HepG2 (cell line): Measurements from ENCODE around the gene DENND10. TPM values are rescaled to one million over a fixed set of nuclear protein-coding genes. Genes with fewer than 3 reads are reported as not detected.

Experiments used
- CENPT ChIP-seq: sonication (generic); formaldehyde crosslinking; IDR thresholded peaks from 2 replicates; pipeline ENCODE4 v1.8.0; 2022; ENCODE audit warnings: low read depth, mild to moderate bottlenecking, moderate library complexity, missing genetic modification reagents
- LCORL ChIP-seq, 2 experiments: fragments of 450-650 bp in 1 of 2; sonication (generic) in 1 of 2; formaldehyde crosslinking in 1 of 2; IDR thresholded peaks; 2 replicates each; pipeline versions ENCODE4 v1.5.0 to v1.6.1; 2017 to 2020; ENCODE audit warnings: antibody characterized with exemption in 1 of 2, missing genetic modification reagents in 1 of 2
- MEIS1 ChIP-seq: sonication (generic); formaldehyde crosslinking; IDR thresholded peaks from 2 replicates; pipeline ENCODE4 v1.9.0; 2021; ENCODE audit warnings: mild to moderate bottlenecking, missing genetic modification reagents, moderate library complexity, borderline replicate concordance
- RARG ChIP-seq: sonication (generic); formaldehyde crosslinking; IDR thresholded peaks from 2 replicates; pipeline ENCODE4 v1.4.0; 2020; ENCODE audit warnings: low read depth, mild to moderate bottlenecking, missing genetic modification reagents
- ZBTB42 ChIP-seq: sonication (generic); formaldehyde crosslinking; IDR thresholded peaks from 2 replicates; pipeline ENCODE4 v1.5.0; 2020; ENCODE audit warnings: mild to moderate bottlenecking, missing genetic modification reagents
- ZMYM2 ChIP-seq: sonication (generic); formaldehyde crosslinking; IDR thresholded peaks from 2 replicates; pipeline ENCODE4 v1.8.0; 2022; ENCODE audit warnings: mild to moderate bottlenecking, missing genetic modification reagents
- ZNF180 ChIP-seq: sonication (generic); formaldehyde crosslinking; IDR thresholded peaks from 2 replicates; pipeline ENCODE4 v1.4.0; 2020; ENCODE audit warnings: low read depth, missing genetic modification reagents, borderline replicate concordance
- ZNF703 ChIP-seq: sonication (generic); formaldehyde crosslinking; IDR thresholded peaks from 2 replicates; pipeline ENCODE4 v1.5.1; 2020; ENCODE audit warnings: missing genetic modification reagents, mild to moderate bottlenecking, moderate library complexity, borderline replicate concordance
- ZNF841 ChIP-seq: sonication (generic); formaldehyde crosslinking; IDR thresholded peaks from 2 replicates; pipeline ENCODE4 v1.8.1; 2023; ENCODE audit warnings: missing genetic modification reagents, borderline replicate concordance
- polyA plus RNA-seq, 8 experiments: library from polyadenylated mRNA; depleted of rRNA in 3 of 8; stranded (reverse) in 7 of 8; unstranded in 1 of 8; fragments of >200 nt; fragmentation: Illumina TruSeq in 4 of 8; extraction: Trizol in 4 of 8; gene quantifications; 2 replicates each; pipeline versions ENCODE4 v1.2.1 to v1.2.3, GENCODE V29; 2011 to 2016; ENCODE audit warnings: low read depth in 4 of 8, missing spikeins in 1 of 8, mixed read lengths in 1 of 8; ENCODE audit not compliant: insufficient read depth in 1 of 8
- total RNA-seq, 5 experiments: library from RNA; depleted of rRNA; stranded (reverse); fragments of >200 nt; fragmentation: Illumina TruSeq; extraction: Trizol; gene quantifications; 2 replicates each; pipeline ENCODE4 v1.2.3, GENCODE V29; 2016; ENCODE audit warnings: low read depth in 1 of 5
- TF ChIP-seq, protein P1 (sequence below): sonication (generic); formaldehyde crosslinking; IDR thresholded peaks from 2 replicates; pipeline ENCODE4 v1.4.0; 2020; ENCODE audit warnings: mild to moderate bottlenecking, missing genetic modification reagents
- TF ChIP-seq, protein P2 (sequence below): sonication (generic); formaldehyde crosslinking; IDR thresholded peaks from 2 replicates; pipeline ENCODE4 v1.5.0; 2020; ENCODE audit warnings: missing genetic modification reagents, mild to moderate bottlenecking, borderline replicate concordance
- TF ChIP-seq, protein P3 (sequence below): sonication (generic); formaldehyde crosslinking; IDR thresholded peaks from 2 replicates; pipeline ENCODE4 v1.4.0; 2020; ENCODE audit warnings: mild to moderate bottlenecking, missing genetic modification reagents
- TF ChIP-seq, protein P4 (sequence below): sonication (generic); formaldehyde crosslinking; IDR thresholded peaks from 2 replicates; pipeline ENCODE4 v1.5.1; 2020; ENCODE audit warnings: mild to moderate bottlenecking, missing genetic modification reagents, moderate library complexity
- TF ChIP-seq, protein P5 (sequence below): sonication (generic); formaldehyde crosslinking; IDR thresholded peaks from 2 replicates; pipeline ENCODE4 v1.8.0; 2022; ENCODE audit warnings: mild to moderate bottlenecking, missing genetic modification reagents; ENCODE audit not compliant: insufficient replicate concordance
- TF ChIP-seq, protein P6 (sequence below): sonication (generic); formaldehyde crosslinking; IDR thresholded peaks from 2 replicates; pipeline ENCODE4 v1.5.1; 2020; ENCODE audit warnings: missing genetic modification reagents, mild to moderate bottlenecking, borderline replicate concordance

DENND10 gene
- total and polyA plus RNA-seq, 2 of the 13 experiments (the other 11 are each of a cell fraction or from before 2014, with no cell fraction given): 43.7 to 78.8 TPM

DNA sequence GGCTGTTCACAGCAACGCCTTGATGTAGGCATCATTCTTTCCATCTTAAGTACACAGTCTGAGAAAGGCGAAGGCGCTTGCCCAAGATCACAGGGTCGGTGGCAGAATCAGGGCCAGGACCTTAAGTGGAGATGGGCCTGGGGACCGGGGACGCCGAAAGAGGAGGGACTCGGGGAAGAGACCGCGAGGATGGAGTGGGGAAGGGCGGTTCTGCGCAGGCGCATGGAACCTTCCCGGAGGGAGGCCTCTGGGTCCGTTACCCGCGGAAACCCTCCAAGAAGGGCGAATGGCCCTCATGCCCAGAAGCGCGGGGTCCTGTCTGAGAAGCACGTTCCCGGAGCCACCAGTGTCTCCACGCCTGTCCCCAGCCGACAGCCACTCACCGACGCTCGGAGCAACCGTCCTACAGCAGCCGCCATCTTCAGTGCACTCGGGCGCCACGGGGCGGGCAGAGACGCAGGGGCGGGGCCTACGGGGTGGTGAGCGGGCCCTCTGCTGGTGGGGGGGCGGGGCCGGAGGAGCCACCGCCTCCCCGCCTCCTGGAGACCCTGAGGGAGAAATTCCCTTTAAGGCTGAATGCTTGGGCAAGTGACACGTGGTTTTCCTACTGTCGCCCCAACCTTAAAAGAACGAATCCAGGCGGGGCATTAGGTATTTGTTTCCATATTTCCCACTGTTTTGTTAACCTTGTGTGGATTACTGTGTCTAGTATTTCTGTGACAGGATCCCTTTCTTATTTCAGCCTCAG is 74.6 kb downstream of the DENND10 start, which contains the start of gene PRDX3 (continued):
- no peak for TF ChIP-seq RARG (CRISPR knock-in tag)
- TF ChIP-seq, protein P1, sequence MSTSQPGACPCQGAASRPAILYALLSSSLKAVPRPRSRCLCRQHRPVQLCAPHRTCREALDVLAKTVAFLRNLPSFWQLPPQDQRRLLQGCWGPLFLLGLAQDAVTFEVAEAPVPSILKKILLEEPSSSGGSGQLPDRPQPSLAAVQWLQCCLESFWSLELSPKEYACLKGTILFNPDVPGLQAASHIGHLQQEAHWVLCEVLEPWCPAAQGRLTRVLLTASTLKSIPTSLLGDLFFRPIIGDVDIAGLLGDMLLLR (CRISPR knock-in tag): 0 out of 2 replicates have a peak, but pooled peaks have one; percentile 26
- no peak for TF ChIP-seq MEIS1 (CRISPR knock-in tag)
- TF ChIP-seq, protein P2, sequence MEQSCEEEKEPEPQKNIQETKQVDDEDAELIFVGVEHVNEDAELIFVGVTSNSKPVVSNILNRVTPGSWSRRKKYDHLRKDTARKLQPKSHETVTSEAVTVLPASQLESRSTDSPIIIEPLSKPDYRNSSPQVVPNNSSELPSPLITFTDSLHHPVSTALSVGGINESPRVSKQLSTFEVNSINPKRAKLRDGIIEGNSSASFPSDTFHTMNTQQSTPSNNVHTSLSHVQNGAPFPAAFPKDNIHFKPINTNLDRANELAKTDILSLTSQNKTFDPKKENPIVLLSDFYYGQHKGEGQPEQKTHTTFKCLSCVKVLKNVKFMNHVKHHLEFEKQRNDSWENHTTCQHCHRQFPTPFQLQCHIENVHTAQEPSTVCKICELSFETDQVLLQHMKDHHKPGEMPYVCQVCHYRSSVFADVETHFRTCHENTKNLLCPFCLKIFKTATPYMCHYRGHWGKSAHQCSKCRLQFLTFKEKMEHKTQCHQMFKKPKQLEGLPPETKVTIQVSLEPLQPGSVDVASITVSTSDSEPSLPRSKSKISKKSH (CRISPR knock-in tag): 0 out of 2 replicates have a peak, but pooled peaks have one; percentile 52
- TF ChIP-seq ZBTB42 (CRISPR knock-in tag): 0 out of 2 replicates have a peak, but pooled peaks have one; percentile 71
- TF ChIP-seq LCORL (IDR thresholded peaks at IDR 0.05): no peak
- TF ChIP-seq LCORL (CRISPR knock-in tag; IDR thresholded peaks at IDR 0.05): no peak
- no peak for TF ChIP-seq CENPT (CRISPR knock-in tag)
- no peak for TF ChIP-seq ZNF703 (CRISPR knock-in tag)
- TF ChIP-seq ZNF180 (CRISPR knock-in tag): no peak; the same call in 1 of the 2 replicates
- TF ChIP-seq, protein P3, sequence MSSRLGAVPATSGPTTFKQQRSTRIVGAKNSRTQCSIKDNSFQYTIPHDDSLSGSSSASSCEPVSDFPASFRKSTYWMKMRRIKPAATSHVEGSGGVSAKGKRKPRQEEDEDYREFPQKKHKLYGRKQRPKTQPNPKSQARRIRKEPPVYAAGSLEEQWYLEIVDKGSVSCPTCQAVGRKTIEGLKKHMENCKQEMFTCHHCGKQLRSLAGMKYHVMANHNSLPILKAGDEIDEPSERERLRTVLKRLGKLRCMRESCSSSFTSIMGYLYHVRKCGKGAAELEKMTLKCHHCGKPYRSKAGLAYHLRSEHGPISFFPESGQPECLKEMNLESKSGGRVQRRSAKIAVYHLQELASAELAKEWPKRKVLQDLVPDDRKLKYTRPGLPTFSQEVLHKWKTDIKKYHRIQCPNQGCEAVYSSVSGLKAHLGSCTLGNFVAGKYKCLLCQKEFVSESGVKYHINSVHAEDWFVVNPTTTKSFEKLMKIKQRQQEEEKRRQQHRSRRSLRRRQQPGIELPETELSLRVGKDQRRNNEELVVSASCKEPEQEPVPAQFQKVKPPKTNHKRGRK (CRISPR knock-in tag): no peak
- TF ChIP-seq ZNF841 (CRISPR knock-in tag): no peak
- TF ChIP-seq, protein P4, sequence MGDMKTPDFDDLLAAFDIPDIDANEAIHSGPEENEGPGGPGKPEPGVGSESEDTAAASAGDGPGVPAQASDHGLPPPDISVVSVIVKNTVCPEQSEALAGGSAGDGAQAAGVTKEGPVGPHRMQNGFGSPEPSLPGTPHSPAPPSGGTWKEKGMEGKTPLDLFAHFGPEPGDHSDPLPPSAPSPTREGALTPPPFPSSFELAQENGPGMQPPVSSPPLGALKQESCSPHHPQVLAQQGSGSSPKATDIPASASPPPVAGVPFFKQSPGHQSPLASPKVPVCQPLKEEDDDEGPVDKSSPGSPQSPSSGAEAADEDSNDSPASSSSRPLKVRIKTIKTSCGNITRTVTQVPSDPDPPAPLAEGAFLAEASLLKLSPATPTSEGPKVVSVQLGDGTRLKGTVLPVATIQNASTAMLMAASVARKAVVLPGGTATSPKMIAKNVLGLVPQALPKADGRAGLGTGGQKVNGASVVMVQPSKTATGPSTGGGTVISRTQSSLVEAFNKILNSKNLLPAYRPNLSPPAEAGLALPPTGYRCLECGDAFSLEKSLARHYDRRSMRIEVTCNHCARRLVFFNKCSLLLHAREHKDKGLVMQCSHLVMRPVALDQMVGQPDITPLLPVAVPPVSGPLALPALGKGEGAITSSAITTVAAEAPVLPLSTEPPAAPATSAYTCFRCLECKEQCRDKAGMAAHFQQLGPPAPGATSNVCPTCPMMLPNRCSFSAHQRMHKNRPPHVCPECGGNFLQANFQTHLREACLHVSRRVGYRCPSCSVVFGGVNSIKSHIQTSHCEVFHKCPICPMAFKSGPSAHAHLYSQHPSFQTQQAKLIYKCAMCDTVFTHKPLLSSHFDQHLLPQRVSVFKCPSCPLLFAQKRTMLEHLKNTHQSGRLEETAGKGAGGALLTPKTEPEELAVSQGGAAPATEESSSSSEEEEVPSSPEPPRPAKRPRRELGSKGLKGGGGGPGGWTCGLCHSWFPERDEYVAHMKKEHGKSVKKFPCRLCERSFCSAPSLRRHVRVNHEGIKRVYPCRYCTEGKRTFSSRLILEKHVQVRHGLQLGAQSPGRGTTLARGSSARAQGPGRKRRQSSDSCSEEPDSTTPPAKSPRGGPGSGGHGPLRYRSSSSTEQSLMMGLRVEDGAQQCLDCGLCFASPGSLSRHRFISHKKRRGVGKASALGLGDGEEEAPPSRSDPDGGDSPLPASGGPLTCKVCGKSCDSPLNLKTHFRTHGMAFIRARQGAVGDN (CRISPR knock-in tag): peak; percentile 90
- TF ChIP-seq, protein P5, sequence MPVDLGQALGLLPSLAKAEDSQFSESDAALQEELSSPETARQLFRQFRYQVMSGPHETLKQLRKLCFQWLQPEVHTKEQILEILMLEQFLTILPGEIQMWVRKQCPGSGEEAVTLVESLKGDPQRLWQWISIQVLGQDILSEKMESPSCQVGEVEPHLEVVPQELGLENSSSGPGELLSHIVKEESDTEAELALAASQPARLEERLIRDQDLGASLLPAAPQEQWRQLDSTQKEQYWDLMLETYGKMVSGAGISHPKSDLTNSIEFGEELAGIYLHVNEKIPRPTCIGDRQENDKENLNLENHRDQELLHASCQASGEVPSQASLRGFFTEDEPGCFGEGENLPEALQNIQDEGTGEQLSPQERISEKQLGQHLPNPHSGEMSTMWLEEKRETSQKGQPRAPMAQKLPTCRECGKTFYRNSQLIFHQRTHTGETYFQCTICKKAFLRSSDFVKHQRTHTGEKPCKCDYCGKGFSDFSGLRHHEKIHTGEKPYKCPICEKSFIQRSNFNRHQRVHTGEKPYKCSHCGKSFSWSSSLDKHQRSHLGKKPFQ (CRISPR knock-in tag): no peak
- TF ChIP-seq ZMYM2 (CRISPR knock-in tag): no peak
- TF ChIP-seq, protein P6, sequence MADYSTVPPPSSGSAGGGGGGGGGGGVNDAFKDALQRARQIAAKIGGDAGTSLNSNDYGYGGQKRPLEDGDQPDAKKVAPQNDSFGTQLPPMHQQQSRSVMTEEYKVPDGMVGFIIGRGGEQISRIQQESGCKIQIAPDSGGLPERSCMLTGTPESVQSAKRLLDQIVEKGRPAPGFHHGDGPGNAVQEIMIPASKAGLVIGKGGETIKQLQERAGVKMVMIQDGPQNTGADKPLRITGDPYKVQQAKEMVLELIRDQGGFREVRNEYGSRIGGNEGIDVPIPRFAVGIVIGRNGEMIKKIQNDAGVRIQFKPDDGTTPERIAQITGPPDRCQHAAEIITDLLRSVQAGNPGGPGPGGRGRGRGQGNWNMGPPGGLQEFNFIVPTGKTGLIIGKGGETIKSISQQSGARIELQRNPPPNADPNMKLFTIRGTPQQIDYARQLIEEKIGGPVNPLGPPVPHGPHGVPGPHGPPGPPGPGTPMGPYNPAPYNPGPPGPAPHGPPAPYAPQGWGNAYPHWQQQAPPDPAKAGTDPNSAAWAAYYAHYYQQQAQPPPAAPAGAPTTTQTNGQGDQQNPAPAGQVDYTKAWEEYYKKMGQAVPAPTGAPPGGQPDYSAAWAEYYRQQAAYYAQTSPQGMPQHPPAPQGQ (CRISPR knock-in tag): 0 out of 2 replicates have a peak, but pooled peaks have one; percentile 48
